ENCODE data around the gene PIPOX.

PIPOX gene

GRCh38 chr17:29099527-29099926 lies 56.6 kb downstream of the PIPOX start:
- DNase-seq (ENCODE audit: low read depth in 2 of 2) = no peak

DNA sequence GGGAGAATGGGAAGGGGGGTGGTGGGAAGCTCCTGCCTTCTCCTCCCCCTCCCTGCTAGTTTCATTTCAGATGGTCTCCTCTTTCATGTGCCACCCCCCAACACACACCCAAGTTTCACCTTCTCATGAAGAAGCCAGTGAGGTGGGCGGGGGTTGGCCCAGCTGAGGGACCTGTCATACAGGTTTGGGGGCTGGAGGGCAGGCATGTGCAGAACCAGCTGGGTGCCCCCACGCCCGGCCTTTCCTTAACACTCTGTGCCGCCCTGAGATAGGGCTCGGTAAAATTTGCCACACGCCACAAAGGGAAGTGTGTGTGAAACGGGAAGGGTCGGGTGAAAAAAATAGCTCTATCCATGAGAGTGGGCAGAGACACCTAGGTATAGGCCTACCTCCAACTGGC lies 57.4 kb downstream of the PIPOX start:
- DNase-seq (ENCODE audit: low read depth in 2 of 2) = no peak

- no peak for DNase-seq (ENCODE audit: low read depth in 2 of 2)
Measured at GRCh38 chr17:29102046-29102445, 59.1 kb downstream of the PIPOX start.

DNA sequence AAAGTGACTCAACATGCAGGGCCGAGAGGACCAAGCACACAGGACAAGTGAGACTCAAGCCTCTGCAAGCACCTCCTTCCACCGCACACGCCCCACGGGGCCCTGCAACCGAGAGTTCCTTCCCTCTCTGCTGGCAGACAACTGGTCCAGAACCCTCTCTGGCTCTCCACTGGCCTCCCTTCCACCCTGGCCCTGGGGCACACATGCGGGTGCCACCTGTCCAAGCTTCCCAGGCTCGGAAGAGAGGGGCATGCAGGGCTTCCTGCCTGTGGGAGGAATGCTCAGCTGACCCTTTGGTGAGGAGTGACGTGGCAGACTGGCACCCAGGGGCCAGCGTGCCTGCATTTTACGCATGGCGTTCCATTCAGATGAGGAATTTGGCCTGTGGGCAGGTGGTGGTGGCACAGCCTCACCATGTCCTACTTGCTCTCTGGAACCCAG lies 59.8 kb downstream of the PIPOX start:
- DNase-seq (ENCODE audit: low read depth in 2 of 2) = no peak

- DNase-seq (ENCODE audit: low read depth in 2 of 2) = no peak
Measured at GRCh38 chr17:29103341-29103740, 60.4 kb downstream of the PIPOX start.
